Kasumi-1 (cell line): ENCODE results near the gene TMEM203.

ENCODE experiments used
- DNase-seq, 2 experiments: peaks; one replicate each; lab custom pipeline; 2025; lab: John Stamatoyannopoulos, UW

The TMEM203 gene

DNA sequence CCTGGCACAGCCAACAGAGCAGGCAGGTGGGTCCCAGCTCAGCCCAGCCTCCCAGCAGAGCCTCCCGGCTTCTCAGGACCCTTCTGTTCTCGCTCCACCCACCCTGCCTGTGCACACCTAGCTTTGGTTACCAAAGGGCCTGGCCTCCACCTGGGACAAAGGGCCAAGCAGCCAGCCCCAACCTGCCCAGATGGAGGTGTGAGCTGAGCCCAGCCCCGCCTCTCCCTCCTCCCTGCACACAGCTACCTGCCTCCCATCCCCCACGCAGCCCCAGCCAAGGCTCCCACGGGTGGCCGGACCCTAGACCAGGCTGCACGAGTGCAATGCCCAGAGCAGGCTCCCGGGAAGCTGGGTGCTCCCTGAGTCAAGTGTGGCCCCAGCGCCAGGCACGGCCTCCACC is 10.5 kb downstream of the TMEM203 start:
- DNase-seq = no peak

DNA sequence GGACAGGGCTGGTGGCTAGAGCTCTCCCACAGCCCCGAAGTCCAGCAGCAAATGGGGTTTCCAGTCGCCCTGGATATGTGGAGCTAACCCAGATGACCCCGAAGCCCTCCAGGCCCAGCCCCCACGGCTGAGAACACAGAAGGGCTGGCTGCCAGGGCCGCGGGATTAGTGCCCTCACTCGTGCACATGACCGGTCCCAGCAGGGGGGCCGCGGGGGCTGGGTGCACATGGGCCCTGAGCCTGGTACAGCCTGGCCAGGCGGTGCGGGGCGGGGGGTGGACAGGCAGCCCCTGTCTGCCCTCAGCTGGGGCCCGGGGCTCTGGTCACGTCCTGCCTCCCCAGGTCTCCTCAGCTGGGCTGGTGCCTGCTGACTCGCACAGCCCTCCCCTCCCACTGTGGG is 11.1 kb downstream of the TMEM203 start:
- no peak for DNase-seq

DNA sequence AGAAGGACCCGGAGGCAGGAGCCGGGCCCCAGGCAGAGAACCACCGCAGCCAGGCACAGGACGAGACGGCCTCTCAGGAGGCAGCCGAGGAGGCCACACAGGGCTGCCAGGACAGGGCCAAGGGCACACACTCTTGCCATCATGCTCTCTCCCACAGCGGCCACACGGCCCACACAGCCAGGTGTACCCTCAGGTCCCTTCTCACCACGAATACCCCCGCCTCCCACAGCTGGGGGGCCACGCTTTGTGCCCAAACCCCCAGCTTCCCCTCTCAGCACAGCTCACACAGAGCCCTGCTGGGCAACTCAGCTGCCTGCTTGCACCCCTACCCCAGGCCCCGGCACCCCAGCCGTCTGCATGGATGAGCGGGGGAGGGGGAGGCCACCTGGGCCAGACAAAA is 11.7 kb downstream of the TMEM203 start:
- no peak for DNase-seq

DNA sequence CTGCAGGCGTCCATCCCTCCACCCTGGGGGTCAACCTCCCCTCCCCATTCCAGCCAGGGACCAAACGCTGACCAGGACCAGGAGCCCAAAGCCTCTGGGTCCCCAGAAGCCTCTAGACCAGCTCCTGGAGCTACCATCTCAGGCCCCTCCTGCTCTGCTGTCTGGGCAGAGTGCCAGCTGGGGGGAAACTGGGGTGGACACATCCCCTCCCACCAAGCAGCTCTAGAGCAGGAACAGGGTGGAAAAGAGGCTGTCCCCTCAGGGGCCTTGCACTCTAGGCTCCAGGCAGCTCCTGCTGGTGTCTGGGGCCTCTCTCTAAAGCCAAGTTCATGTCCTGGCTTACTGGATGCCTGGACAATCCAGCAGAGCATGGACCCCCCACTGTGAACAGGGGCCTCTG is 12.6 kb downstream of the TMEM203 start:
- DNase-seq = no peak

GRCh38 chr9:137192448-137192780 is 13.0 kb downstream of the TMEM203 start:
- DNase-seq = no peak

GRCh38 chr9:137191691-137192447 is 13.6 kb downstream of the TMEM203 start:
- no peak for DNase-seq

GRCh38 chr9:137191245-137191644 is 14.2 kb downstream of the TMEM203 start:
- no peak for DNase-seq

GRCh38 chr9:137190315-137190856 is 15.1 kb downstream of the TMEM203 start:
- DNase-seq = no peak

- no peak for DNase-seq
Measured at GRCh38 chr9:137189297-137190295, 15.9 kb downstream of the TMEM203 start.

GRCh38 chr9:137188490-137189296 is 16.8 kb downstream of the TMEM203 start, which contains the start of the genes ANAPC2 and SSNA1:
Gene ANAPC2, minus strand, starts transcription at chr9:137188560. Its CDS starts 28 bp downstream, at chr9:137188532.
Gene SSNA1, plus strand, starts transcription at chr9:137188676. Its CDS starts 51 bp downstream, at chr9:137188727.
- peak; percentile 66 to 70 for DNase-seq

- no peak for DNase-seq
Measured at GRCh38 chr9:137188086-137188489, 17.4 kb downstream of the TMEM203 start.

GRCh38 chr9:137187386-137187785 is 18.1 kb downstream of the TMEM203 start:
- DNase-seq = no peak

- DNase-seq = no peak
Measured at GRCh38 chr9:137186385-137186784, 19.1 kb downstream of the TMEM203 start.

DNA sequence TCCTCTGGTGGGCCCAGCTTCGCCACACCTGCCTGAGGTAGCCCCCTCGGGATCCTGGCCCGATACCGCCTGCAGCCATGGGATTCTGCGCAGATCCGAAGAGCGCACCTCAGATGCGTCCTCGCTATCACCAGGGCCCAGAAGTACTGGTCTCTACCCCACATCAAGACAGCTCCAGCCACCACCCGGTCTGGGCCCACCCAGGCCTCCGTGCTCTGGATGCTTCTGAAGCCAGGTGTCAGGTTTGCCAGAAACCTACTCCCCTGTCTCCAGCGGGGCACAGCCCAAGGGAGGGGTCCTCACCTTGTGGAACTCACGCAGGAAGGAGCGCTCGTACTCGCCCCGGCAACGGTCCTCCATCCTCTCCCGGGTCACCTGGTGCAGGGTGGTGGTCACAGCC is 19.5 kb downstream of the TMEM203 start:
- no peak for DNase-seq

GRCh38 chr9:137184881-137185660 is 20.4 kb downstream of the TMEM203 start:
- no peak for DNase-seq

- DNase-seq = no peak
Measured at GRCh38 chr9:137183980-137184595, 21.4 kb downstream of the TMEM203 start.

DNA sequence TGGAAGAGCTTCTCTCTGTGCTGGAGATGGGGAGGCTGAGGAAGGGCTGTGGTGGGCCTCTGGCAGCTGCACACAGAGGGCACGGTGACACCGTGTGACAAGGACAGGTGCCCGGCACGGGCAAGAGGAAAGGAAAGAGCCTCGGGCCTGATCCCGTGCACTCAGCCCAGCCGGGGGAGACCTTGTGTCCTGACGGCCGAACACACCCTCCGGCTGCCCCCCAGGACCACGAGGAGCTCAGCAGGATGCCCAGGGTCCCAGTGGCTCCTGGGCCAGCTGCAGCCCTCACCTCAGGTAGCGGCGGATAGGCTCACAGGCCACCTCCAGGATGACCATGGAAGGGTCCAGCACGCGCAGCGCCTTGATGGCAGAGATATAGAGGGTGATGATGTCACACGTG is 22.6 kb downstream of the TMEM203 start:
- no peak for DNase-seq

- DNase-seq = no peak
Measured at GRCh38 chr9:137181680-137182079, 23.8 kb downstream of the TMEM203 start.

- no peak for DNase-seq
Measured at GRCh38 chr9:137180491-137180890, 25.0 kb downstream of the TMEM203 start.

DNA sequence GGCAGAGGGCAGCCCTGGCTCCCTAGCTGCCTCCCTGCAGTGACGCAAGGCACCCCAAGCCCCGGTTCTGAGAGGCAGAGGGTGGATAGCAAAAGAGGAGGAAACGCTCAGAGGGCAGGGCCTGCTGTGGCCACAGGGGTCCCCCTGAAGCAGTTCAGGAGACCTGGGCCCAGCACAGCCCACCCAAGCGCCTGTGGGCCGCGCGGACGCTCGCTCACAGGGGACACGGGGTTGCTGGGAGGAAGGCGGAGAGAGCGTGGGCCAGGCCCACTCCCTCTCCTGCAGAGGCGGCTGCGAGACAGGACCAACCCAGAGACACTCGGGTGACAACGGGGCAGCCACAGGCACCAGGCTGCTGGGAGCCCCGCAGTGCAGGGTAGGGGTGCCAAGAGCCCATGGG is 25.7 kb downstream of the TMEM203 start:
- no peak for DNase-seq
